Inferior parietal cortex (tissue), 1 donor: ENCODE results near the gene F3.

Source experiments
- DNase-seq: peaks from one replicate; pipeline ENCODE4 v3.0.0-alpha.2; 2016; ENCODE audit errors: extremely low spot score

F3 gene

DNA sequence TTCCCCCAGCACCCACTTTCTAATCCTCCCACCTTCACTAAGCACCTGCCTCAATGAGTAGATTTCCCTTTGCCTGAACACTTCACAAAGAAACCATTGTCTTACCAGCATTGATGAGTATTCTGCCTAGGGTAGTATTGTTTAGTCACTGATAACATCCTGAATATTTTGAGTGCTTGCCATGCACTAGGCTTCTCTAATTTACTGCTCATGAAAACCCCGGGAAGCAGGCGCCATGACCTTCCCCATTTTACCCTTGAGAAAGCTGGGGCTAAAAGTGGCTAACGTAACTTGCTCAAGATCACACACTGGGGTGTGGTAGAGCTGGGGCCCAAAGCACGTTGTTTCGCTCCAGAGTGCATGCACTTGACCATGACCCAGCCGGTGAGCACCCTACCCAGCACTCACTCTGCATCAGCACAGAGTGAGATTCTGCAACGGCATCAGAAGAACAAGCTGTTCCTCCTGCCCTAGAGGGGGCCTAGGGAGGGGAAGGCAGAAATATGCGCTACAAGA lies 10.6 kb upstream of the F3 start:
- no peak for DNase-seq

DNA sequence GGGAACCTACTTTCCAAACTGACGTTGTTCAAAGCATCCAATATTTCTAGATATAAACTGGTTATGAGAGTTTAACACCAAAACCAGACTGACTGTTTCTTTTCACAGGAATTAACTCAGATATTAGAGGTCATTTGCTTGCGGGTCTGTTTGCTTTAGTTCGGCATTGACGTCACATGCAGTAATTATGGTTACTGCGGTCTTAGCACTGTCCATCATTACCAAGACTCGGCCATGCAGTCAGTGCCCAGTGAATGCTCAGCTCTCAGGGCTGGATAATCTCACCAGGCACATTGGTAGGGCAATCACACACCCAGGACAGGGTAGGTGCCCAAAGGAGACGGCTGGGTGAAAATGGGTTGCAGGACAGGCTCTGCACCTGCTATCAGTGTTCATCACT lies 9.9 kb upstream of the F3 start:
- no peak for DNase-seq

DNA sequence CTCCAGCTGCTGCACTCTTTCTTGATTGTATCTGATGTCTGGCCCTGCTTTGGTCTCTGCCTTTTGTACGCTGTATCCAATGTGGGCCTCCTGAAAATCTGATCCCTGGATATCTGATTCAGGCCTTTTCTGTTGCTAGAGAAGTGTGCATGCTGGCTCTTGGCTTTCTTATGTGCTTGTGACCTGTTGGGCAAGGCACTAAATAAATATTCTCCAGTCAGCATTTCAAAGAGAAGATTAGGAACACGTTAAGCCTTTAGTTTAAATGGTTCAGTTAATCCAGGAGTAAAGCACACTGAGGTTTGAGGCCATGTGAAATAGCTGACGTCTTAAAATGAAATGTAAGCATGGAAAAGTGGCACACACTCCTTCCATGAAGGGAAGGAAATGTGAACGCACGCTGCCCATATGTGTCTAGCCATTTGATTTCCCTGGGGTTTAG lies 9.3 kb upstream of the F3 start:
- no peak for DNase-seq

DNA sequence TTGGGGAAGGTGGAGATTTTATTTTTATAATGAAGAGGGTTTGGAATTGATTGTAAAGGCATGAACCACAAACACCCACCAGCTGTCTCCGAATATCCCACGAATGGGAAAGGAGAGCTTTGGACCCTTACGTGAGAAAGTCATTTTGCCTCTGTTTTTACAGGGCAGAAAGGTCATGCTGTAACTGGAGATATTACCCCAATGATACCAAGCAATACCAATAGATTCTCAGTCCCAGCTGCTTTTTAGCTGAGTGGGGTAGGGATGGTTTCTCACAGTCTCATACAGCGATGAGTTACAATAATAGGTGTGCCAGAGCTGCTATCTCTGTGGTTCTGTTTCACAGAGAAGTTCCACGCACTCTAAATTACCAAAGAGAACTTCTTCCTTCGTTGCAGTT lies 8.8 kb upstream of the F3 start:
- no peak for DNase-seq

DNA sequence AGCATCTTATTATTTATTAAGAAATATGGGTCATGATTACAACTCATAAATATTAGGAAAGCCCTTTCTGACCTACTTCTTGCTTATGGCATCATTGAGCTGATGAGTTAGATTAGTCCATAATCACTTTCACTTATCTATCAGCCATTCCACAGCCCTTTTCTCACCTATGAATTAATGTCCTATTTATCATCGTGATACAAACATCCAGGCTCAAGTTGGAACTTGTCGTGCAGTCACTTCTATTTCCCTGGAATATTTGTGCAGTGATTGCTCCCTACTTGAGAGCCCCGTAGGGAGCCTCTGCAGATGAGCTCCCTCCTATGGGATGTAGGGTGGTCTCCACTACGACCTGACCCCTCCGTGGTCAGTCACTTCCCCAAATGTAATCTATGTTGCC lies 8.1 kb upstream of the F3 start:
- no peak for DNase-seq

DNA sequence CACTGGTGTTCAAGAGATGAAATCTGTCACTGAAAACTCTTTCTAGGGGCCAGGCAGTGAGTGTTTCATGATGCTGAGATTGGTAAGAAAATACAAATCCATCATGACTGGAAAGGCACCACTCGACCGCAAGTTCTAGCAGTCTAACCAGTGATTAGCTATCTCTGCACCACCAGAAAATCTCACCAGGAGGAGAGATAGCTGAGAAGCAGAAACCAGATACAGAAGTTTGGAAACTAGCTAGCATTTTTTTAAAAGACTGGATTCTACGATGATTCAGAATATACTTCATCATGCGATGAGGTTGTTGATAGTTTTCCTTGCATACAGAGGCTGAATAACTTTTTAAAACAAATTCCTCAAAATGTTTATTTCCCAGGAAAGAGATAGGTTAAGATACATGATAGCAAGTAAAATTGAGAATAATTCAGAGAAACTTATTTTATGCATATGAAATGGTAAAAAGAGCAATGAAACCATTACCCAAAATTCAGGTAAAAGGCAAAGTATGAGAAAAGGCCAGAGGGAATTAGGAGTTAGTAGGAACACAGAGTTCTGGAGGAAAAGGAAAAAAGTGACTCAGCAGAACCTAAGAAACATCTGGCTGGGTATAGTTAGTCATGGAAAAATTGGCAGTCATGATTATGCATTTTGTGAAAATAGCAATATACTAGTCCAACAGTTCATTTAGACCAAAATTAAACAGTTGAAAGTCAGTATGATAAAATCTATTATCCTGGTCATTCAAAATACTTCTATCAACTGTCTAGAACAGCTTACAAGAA lies 3.3 kb upstream of the F3 start:
- no peak for DNase-seq

DNA sequence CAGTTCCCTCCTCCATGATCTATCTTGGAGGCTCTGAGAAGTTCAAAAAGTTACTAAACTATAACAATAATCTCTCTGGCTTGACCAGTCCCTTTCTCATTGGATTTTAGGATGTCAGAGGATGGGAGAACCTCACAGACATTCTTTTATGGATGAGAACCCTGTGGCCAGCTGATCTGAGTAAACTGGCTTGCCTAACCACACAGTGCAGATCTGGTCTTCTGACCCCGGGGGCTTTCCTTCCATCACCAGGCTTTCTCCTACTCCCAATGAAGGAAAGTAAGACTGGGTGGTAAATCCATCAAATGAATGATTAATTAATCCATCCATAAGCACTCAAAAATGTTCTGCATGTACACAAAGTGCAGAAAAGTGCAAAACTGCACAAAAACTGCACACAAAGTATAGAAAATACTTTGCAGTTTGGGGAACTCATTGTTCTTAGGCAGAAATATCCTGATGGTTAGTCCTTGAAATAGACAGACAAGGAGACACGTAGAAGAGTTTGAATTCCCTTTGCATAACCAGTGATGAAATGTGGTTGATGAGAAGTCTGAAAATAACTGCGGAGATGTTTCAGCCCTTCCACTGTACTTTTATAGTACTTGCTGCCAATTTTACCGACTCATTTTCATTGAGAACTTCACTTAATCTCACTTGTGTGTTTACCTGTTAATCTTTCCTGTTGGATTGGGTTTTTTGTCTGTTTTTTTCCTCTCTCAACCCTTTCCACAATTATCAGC lies 2.5 kb upstream of the F3 start:
- no peak for DNase-seq

DNA sequence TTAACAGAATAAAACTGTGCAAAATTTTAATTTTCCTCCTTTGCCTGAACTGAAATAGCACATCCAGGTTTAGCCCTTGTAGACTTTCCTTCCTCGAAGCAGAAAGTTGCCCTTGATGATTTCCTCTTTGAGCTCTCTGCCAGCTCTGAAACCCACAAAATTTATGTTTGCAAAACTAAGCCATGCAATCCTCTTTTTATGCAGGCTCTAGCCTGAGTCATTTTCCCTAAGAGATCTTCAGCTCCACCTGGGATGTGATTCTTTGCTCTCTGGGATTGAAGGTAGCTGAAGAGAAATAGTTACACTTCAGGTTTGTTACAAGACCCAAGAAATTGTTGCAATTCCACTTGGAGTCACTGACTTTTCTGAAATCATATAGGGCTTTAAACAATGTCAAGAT lies 1.4 kb upstream of the F3 start:
- DNase-seq = no peak

DNA sequence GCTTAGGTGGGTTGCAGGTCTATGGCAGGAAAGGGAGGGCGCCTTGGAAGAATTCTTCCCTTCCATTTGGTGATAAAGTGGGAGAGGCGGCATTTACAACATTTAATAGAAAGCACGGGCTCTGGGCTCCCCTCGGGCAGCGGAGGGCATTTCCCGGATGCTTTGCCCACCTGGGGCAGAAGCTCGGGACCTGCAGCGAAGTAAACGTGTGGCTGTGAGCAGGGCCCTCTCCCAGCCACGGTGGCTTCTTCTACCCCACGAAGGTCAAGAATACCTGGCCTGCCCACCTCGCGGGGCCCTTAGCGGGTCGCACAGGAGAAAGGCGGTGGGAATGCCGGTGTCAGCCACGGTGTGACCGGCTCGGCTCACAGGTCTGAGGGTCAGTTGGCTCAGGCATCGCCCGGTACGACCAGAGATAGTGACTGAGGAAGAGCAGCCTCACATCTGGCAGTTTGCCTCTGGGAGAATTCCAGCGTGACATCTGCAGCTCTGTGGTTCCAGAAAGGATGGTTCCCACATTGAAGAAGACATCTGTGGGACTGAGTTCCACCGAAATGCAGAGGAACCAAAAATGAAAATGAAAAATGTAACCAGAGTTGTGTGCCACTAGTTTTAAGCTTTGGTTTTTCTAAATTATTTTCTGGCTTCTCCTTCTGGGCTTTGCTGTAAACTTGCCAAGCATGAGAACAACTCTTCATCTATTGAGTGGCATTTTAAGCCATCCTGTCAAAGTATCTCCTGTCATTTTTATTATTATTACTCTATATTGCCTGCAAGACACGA lies 720 bp upstream of the F3 start:
- DNase-seq = no peak

DNA sequence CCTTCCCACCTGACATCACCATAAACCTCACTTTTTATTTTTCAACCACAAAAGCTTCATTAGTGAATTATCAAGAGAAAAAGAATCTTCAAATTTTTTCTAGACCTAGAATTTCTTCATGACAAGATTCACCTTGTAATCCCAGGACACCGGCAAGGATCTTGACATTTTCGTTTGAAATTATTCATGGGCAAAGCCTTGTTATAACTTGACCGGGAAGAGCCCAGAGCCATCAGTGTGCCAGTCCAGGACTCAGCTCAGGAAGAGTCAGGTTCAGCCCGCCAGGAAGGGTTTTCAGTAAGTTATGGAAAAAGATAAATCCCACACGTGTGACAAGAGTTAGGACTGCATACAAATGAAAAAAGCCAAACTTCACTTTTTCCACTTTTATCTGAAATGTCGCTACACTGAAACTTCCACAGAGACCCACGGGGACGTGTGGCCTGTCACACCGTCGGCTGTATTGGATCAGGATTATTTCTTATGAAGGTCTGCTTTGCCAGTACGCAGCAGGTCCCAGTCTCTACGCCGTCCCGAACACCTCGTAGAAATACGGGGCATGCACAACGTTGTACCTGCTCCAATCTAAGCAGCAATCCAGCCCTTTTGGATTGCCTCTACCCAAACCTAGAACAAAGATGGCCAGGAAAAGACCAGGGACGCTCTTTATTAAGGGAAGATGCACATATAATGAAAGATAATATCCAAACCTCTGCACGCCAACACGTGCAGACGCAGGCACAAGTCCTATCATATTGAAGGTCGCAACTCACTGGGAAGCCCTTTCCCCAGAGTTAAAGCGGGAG lies 916 bp downstream of the F3 start:
- DNase-seq = no peak

DNA sequence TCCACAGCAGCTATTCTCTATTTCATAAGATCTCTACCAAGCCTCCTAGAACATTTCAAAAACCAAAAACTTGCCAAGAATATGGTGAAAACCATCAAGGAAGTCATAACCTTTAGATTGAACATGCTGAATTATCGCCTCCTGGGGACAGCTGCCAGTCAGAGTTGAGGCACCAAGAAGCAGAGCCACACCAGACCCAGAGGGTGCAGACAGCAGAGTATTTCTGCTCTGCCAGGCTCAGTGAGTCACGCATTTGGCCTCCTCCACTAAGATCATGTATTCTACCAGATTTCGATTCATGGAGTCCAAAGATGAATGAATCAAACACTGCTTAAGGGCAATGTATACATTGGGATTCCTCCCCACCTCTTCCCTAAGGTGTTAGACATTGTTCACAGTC lies 2.1 kb downstream of the F3 start:
- DNase-seq = no peak

DNA sequence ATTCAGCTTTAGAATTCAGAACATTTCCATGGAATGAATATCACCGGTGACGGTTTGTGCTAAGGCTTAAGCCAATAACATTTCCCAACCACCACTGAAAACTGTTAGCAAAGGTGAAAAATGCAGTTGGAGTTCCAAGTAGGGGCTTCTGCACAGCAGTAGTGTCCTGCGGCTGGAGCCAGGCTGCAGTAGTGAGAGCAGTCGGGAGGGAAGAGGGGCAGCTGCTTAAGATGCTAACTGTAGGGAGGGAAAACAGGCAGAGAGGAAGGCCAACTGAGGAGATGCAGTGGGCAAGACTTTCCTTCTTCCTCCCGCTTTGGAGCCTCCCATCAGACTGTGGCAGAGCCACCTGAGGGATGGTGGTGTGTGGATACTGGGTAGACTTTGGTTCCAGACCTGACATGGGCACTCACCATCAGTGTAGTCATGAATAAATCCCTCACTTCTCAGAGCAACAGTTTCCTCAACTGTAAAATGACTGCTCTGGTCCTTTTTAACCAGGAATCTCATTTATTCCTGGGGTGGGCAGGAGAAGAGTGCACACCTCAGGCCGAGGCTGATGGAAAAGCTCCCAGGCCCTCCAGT lies 3.2 kb downstream of the F3 start:
- DNase-seq = no peak

DNA sequence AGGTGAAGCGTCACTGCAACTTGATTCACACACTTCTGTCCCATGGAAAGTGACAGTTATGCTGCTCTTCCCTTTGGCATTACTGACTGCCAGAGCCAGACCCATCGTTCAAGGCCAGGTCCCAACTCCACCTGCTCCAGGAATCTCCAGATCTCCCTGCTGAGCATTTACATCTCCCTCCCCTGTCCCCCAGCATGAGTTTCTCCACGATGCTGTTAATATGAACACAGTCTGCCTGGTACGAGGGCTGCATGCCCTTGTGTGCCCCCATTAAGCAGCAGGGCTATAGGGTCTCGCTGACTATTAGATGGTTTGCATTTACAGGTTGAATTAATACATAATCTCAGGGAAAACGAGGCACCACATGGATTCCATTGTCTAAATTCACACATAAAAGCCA lies 4.3 kb downstream of the F3 start:
- no peak for DNase-seq

DNA sequence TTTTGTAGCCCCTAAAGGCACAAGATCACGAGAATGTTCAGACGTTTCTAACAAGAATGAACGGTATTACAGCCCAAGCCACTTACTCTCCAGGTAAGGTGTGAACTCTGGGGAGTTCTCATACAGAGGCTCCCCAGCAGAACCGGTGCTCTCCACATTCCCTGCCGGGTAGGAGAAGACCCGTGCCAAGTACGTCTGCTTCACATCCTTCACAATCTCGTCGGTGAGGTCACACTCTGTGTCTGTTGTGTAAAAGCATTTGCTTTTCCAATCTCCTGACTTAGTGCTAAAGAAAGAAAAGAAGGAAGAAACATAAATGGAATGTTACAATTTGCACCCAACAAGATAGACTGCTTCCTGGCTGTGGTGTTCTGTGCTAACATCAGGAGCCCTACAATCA lies 5.7 kb downstream of the F3 start:
- DNase-seq = no peak

DNA sequence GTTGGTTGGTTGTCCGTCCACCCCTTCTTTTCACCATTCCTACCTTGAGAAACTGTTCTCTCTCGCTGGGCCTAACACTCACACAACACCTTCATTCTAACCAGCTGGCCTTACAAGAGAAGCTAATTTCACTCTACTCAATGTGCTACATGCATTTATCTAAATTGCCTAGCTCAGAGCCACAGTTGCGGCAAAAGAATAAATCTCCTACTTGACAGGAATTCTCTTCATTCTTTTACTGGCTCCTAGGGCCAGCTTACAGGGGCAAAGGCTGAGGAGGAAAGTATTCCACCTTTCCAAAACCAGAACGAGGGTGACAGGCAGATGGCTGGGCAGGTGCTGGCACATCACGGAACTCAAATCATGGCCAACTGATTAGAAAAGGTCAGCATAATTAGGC lies 6.5 kb downstream of the F3 start:
- DNase-seq = no peak

DNA sequence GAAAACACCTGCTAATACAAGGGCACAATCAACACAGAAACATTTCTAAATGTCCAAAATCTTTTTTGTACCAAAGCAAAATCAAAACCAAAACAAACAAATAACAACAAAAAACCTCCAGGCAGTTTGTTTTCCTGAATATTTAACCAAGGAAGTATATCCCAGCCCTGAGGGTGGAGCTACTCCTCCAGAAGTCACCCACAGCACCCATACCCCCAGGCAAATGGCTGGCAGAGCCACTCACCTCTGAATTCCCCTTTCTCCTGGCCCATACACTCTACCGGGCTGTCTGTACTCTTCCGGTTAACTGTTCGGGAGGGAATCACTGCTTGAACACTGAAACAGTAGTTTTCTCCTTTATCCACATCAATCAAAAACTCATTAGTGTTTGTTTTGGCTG lies 9.5 kb downstream of the F3 start:
- DNase-seq = no peak

DNA sequence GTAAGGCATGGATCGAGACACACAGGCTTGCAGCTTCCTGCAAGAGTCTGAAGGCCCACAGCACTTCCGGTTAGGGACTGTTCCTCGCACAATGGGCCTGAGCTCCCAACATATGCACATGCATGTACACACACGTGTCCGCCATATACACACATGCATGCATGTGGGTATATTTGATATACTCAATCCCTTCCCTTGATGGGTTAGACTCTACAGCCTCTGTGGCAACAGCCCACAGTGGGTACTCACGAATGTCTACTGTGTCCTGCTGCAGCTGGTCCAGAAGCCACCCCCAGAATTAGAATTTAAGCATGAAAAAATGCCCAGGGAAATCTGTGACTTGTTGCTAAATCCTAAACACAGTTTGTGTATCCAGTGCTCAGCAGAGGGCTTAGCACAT lies 9.9 kb downstream of the F3 start:
- DNase-seq = no peak

DNA sequence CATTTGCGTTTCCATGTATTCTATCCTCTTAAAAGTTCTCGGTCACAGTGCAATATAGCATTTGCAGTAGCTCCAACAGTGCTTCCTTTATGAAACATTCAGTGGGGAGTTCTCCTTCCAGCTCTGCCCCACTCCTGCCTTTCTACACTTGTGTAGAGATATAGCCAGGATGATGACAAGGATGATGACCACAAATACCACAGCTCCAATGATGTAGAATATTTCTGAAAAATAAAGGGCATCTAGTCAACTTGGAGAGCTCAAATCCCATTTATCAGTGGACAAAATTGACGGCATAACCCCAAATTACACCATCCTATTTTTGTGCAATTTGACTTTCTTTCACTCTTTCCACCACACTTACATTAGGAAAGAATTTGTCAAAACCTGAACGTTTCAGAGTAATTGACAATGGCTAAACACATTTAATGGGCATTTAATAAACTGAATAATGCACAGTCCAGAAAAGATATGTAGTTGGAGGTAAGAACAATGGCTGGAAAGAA lies 11.1 kb downstream of the F3 start:
- no peak for DNase-seq

DNA sequence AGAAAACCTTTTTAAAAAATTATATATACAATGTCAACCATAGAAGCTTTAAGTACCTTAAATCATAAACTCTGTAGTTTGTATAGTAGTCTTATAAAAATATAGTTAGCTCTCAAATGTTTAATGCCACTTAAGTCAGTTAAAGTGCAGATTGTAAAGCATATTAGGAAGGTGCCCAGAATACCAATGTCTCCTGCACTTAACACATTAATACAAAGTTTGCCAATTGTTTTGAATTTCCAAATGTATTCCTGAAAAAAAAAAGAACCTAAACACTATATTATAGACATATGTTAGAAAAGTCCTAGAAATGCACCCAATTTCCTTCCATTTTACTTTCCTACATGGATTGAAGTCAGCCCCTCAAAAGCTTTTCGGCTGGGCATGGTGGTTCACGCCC lies 12.1 kb downstream of the F3 start:
- no peak for DNase-seq

DNA sequence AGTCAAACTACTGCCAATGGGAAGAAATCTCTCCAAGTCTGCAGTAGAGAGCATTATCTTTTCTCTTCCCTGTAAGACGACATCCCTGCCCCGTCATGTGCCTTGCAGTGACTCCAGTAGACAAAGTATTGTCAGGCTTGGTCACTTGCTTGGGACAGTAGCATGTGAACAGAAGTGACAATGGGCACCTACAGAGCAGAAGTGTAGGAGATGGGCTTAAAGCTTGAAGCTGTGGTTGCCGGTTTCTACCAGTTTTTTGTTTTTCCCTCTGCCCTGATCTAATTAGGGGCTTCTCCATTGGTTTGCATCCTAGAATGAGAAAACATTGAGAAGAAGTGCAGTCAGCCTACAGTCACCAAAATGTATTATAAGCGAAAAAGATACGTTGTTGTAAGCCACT lies 12.7 kb downstream of the F3 start:
- no peak for DNase-seq

DNA sequence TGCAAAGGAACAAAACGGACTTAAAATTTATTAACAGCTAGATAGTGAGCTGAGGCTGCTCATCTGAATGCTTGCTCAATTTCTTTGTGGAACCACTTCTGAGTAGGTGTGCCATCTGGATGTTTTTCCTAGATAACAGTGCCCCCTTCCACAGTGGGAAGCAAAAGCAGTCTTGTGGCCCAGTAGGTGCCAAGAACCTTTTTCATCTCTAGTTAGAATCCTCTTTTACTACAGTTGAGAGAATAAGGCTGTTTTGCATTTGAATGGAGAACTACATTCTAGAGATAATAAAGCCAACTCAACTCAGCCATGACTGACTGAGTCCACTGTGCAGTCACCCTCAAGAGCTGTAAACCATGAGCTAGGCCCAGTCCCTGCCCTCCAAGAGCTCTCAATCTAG lies 13.3 kb downstream of the F3 start:
- peak; percentile 53 for DNase-seq
